Keratinocyte (primary cell): ENCODE results near the gene SORT1. TPM values are rescaled to one million over a fixed set of nuclear protein-coding genes. Genes with fewer than 3 reads are reported as not detected.

Experiments
- DNase-seq: peaks from one replicate; pipeline ENCODE4 v3.0.0-alpha.2; 2011; ENCODE audit warnings: low read depth, missing footprints, low spot score
- FAIRE-seq: peaks from 2 replicates; lab custom pipeline; 2011; peaks lifted over from hg19 to GRCh38; lab: Jason Lieb, UNC
- H2AFZ ChIP-seq: 2 replicates; pipeline ENCODE4 v1.6.0; 2012; ENCODE audit warnings: low read length, control low read depth, inconsistent platforms; ENCODE audit not compliant: control insufficient read depth
- H3K27ac ChIP-seq: 2 replicates; pipeline ENCODE4 v1.5.1; 2011; ENCODE audit warnings: low read length; ENCODE audit not compliant: control insufficient read depth, insufficient read depth
- H3K27me3 ChIP-seq: 3 replicates; pipeline ENCODE4 v1.6.0; 2011; ENCODE audit warnings: low read length; ENCODE audit not compliant: control insufficient read depth, insufficient read depth; ENCODE audit errors: extremely low read depth
- H3K36me3 ChIP-seq, 2 experiments: 2 replicates in 1 of 2; 3 replicates in 1 of 2; pipeline ENCODE4 v1.5.1; 2011; ENCODE audit warnings: low read length in 2 of 2, mild to moderate bottlenecking in 1 of 2; ENCODE audit not compliant: control insufficient read depth in 2 of 2, insufficient read depth in 2 of 2; ENCODE audit errors: extremely low read depth in 1 of 2
- H3K4me1 ChIP-seq: 3 replicates; pipeline ENCODE4 v1.5.1; 2011; ENCODE audit warnings: low read length; ENCODE audit not compliant: control insufficient read depth, insufficient read depth; ENCODE audit errors: extremely low read depth
- H3K4me2 ChIP-seq: 3 replicates; pipeline ENCODE4 v1.6.0; 2011; ENCODE audit warnings: low read depth, low read length; ENCODE audit not compliant: control insufficient read depth, insufficient read depth; ENCODE audit errors: extremely low read depth
- H3K4me3 ChIP-seq, 3 experiments: fragments of 200-600 bp in 1 of 3; sonication (generic) in 1 of 3; 2 replicates in 2 of 3; 3 replicates in 1 of 3; pipeline ENCODE4 v1.5.1; 2011 to 2016; ENCODE audit warnings: low read length in 3 of 3, mild to moderate bottlenecking in 3 of 3, control low read depth in 2 of 3, inconsistent platforms in 1 of 3, low read depth in 1 of 3, mixed read lengths in 1 of 3, mixed run types in 1 of 3, moderate library complexity in 1 of 3; ENCODE audit not compliant: control insufficient read depth in 2 of 3, insufficient read depth in 2 of 3; ENCODE audit errors: extremely low read depth in 1 of 3
- H3K79me2 ChIP-seq: 2 replicates; pipeline ENCODE4 v1.6.0; 2012; ENCODE audit warnings: low read length; ENCODE audit not compliant: control insufficient read depth, insufficient read depth
- H3K9ac ChIP-seq: 3 replicates; pipeline ENCODE4 v1.6.0; 2011; ENCODE audit warnings: low read length; ENCODE audit not compliant: control insufficient read depth, insufficient read depth; ENCODE audit errors: extremely low read depth
- H3K9me1 ChIP-seq: 3 replicates; pipeline ENCODE4 v1.6.0; 2011; ENCODE audit warnings: low read length; ENCODE audit not compliant: control insufficient read depth, insufficient read depth; ENCODE audit errors: extremely low read depth
- H3K9me3 ChIP-seq: 2 replicates; pipeline ENCODE4 v1.5.1; 2012; ENCODE audit warnings: low read depth, low read length; ENCODE audit not compliant: control insufficient read depth
- H4K20me1 ChIP-seq: 3 replicates; pipeline ENCODE4 v1.6.0; 2011; ENCODE audit warnings: low read length; ENCODE audit not compliant: control insufficient read depth, insufficient read depth; ENCODE audit errors: extremely low read depth
- CTCF ChIP-seq, 3 experiments: IDR thresholded peaks in 1 of 3; conservative IDR thresholded peaks in 1 of 3; optimal IDR thresholded peaks in 1 of 3; 2 replicates in 2 of 3; 3 replicates in 1 of 3; pipeline versions ENCODE3 to v1.5.1; 2011; ENCODE audit warnings: low read length in 3 of 3, mild to moderate bottlenecking in 3 of 3, moderate library complexity in 2 of 3, control low read depth in 1 of 3, inconsistent platforms in 1 of 3; ENCODE audit not compliant: insufficient read depth in 2 of 3; ENCODE audit errors: extremely low read depth in 1 of 3
- EZH2 ChIP-seq: IDR thresholded peaks from one replicate; pipeline ENCODE4 v1.6.1; 2012; ENCODE audit warnings: inconsistent platforms, mild to moderate bottlenecking, low read length, moderate library complexity
- dilution Hi-C: fragments of 300-500 bp; cut with MboI; formaldehyde crosslinking; loops from one replicate; pipeline ENCODE4 v1.7.0; 2020; ENCODE audit warnings: low sequenced_read_pairs; ENCODE audit not compliant: extremely low pct_ligation_motif_present
- polyA plus RNA-seq, 5 experiments: library from polyadenylated mRNA; depleted of rRNA in 3 of 5; stranded (reverse) in 3 of 5; stranded (forward) in 1 of 5; unstranded in 1 of 5; fragments of >200 nt; gene quantifications; 1 replicate in 1 of 5; 2 replicates in 3 of 5; 3 replicates in 1 of 5; pipeline versions ENCODE4 v1.2.1 to v1.2.3, GENCODE V29; 2011 to 2012; ENCODE audit warnings: missing spikeins in 2 of 5, low read depth in 1 of 5, low replicate concordance in 1 of 5

The SORT1 gene
- polyA plus RNA-seq, 1 donor (not counting 4 experiments of a cell fraction or from before 2014, with no cell fraction given): 1.6 TPM

- Histone ChIP-seq H4K20me1 (no peaks in the 10 kb centered on the region), H3K9ac (no peak overlapping the region), H2AFZ (peak overlapping the region; percentile 75), H3K9me3 (no peaks in the 10 kb centered on the region), H3K27me3 (no peaks in the 10 kb centered on the region), H3K4me3 (no peak overlapping the region), H3K4me2 (peak overlapping the region; percentile 51), H3K79me2 (no peaks in the 10 kb centered on the region), H3K4me1 (peaks cover 29% of the 10 kb centered on the region), H3K27ac (no peak overlapping the region), H3K9me1 (peaks cover 3% of the 10 kb centered on the region), H3K36me3 (no peaks in the 10 kb centered on the region)
- FAIRE-seq (peak; percentile 88), DNase-seq (no peak)
- dilution Hi-C loops: no loop called here
- TF ChIP-seq EZH2 (no peak), CTCF (optimal IDR thresholded peaks at IDR 0.05 in 1 of 3, IDR thresholded peaks at IDR 0.05 in 1 of 3, conservative IDR thresholded peaks at IDR 0.05 in 1 of 3; ENCODE audit: extremely low read depth in 1 of 3, insufficient read depth in 2 of 3, low read length in 3 of 3) (no peak)
Measured at GRCh38 chr1:109298666-109299557, 98.8 kb downstream of the SORT1 start.

- peaks cover 30% of the 10 kb centered on the region for H3K4me1 ChIP-seq
- DNase-seq (no peak), FAIRE-seq (no peak)
- no peaks in the 10 kb centered on the region for H3K27me3 ChIP-seq
- H3K27ac ChIP-seq: no peak overlapping the region
- H3K9ac ChIP-seq: no peak overlapping the region
- no peaks in the 10 kb centered on the region for H3K36me3 ChIP-seq
- H3K9me3 ChIP-seq: no peaks in the 10 kb centered on the region
- peaks cover 3% of the 10 kb centered on the region for H3K9me1 ChIP-seq
- dilution Hi-C loops: no loop called here
- no peak for TF ChIP-seq CTCF (optimal IDR thresholded peaks at IDR 0.05 in 1 of 3, IDR thresholded peaks at IDR 0.05 in 1 of 3, conservative IDR thresholded peaks at IDR 0.05 in 1 of 3; ENCODE audit: extremely low read depth in 1 of 3, insufficient read depth in 2 of 3, low read length in 3 of 3)
- TF ChIP-seq EZH2: no peak
- H3K4me2 ChIP-seq: peak overlapping the region; percentile 32
- no peaks in the 10 kb centered on the region for H4K20me1 ChIP-seq
- H3K79me2 ChIP-seq: no peaks in the 10 kb centered on the region
- H2AFZ ChIP-seq: peak overlapping the region; percentile 58
- H3K4me3 ChIP-seq: no peak overlapping the region
Measured at GRCh38 chr1:109296782-109297181, 100.9 kb downstream of the SORT1 start.
